ENCODE measurements around the gene RBMS2. TPM values are rescaled to one million over a fixed set of nuclear protein-coding genes. Genes with fewer than 3 reads are reported as not detected.
"Not testable (repeated sequence)": the region's sequence is repeated elsewhere in the genome, so short reads cannot be mapped to it uniquely, and the experiment has no call there.

RBMS2 gene
- total RNA-seq, 6 donors from 2014 or later: 43.0 to 113 (median 78.4) TPM

DNA sequence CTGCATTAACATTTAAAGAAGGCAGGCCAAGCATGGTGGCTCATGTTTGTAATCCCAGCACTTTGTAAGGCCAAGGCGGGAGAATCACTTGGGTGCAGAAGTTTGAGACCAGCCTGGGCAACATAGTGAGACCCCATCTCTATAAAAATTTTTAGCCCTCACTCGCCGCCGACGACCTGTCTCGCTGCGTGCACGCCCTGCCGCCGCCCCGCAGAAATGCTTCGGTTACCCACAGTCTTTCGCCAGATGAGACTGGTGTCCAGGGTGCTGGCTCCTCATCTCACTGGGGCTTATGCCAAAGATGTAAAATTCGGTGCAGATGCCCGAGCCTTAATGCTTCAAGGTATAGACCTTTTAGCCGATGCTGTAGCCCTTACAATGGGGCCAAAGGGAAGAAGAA, 10.8 kb upstream of the RBMS2 start:
- DNase-seq: peak in 1 of 2 donors; percentile 60
- no peak for ATAC-seq (ENCODE audit: low FRiP score in 2 of 2)
- WGBS, 2 donors: 92 to 95% methylated on average over 16 of the region's 16 CpGs

DNA sequence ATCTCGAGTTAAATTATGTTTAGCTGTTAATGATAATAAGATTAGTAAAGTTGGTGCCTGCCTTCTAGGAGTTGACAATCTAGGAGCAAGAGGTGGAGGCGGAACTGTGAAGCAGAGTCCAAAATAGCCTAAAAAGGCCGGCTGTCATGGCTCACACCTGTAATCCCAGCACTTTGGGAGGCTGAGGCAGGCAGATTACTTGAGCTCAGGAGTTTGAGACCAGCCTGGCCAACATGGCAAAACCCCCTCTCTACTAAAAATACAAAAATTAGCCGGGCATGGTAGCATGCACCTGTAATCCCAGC, 7.7 kb upstream of the RBMS2 start:
- not testable (repeated sequence) for H3K36me3 ChIP-seq; DNase-seq; ATAC-seq (ENCODE audit: low FRiP score in 2 of 2); H3K4me3 ChIP-seq; H3K9me3 ChIP-seq; H3K27me3 ChIP-seq
- H3K4me1 ChIP-seq: peaks cover 14 to 16% (median 15%) of the 10 kb centered on the region in 4 donors
- TF ChIP-seq, protein P1, sequence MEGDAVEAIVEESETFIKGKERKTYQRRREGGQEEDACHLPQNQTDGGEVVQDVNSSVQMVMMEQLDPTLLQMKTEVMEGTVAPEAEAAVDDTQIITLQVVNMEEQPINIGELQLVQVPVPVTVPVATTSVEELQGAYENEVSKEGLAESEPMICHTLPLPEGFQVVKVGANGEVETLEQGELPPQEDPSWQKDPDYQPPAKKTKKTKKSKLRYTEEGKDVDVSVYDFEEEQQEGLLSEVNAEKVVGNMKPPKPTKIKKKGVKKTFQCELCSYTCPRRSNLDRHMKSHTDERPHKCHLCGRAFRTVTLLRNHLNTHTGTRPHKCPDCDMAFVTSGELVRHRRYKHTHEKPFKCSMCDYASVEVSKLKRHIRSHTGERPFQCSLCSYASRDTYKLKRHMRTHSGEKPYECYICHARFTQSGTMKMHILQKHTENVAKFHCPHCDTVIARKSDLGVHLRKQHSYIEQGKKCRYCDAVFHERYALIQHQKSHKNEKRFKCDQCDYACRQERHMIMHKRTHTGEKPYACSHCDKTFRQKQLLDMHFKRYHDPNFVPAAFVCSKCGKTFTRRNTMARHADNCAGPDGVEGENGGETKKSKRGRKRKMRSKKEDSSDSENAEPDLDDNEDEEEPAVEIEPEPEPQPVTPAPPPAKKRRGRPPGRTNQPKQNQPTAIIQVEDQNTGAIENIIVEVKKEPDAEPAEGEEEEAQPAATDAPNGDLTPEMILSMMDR (IDR thresholded peaks at IDR 0.05): peak in 1 of 6 experiments; percentile 14
- peak overlapping the region in 3 of 4 donors; percentile 8 to 45 (median 19) for H3K27ac ChIP-seq
- 53 to 68% methylated on average over 4 of the region's 4 CpGs for WGBS, 2 donors

More for the DNA sequence above, 10.8 kb upstream of the RBMS2 start:
- Histone ChIP-seq H3K27me3 (no peaks in the 10 kb centered on the region), H3K9me3 (no peaks in the 10 kb centered on the region), H3K36me3 (no peaks in the 10 kb centered on the region), H3K27ac (no peak overlapping the region), H3K4me3 (no peak overlapping the region), H3K4me1 (peaks cover 4 to 5% (median 4%) of the 10 kb centered on the region in 4 donors)
- TF ChIP-seq POLR2AphosphoS5 (IDR thresholded peaks at IDR 0.05) (no peak), EP300 (IDR thresholded peaks at IDR 0.05) (no peak), POLR2A (IDR thresholded peaks at IDR 0.05) (no peak)
- TF ChIP-seq, protein P1 (IDR thresholded peaks at IDR 0.05): no peak

DNA sequence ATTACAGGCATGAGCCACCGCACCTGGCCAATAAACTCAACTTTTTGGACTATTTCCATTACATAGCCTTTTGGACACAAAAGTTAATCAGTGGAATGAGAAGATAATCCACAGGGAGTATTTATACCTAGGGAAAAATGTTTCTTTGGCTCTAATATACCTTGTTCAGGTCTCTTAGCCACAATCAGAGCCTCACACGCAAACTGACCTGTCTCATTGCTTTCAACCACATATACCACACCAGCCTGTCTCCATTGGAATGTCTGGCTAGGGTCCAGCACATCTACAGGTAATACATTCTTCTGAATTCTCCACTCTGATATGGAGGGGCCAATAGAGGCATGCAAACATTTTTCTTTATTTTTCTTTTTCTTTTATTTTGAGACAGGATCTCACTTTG, 3.8 kb upstream of the RBMS2 start:
- no peaks in the 10 kb centered on the region for H3K27me3 ChIP-seq
- H3K9me3 ChIP-seq: no peaks in the 10 kb centered on the region
- 78 to 80% methylated on average over 2 of the region's 2 CpGs for WGBS, 2 donors
- H3K27ac ChIP-seq: peak overlapping the region in 2 of 4 donors; percentile 91 to 94
- H3K36me3 ChIP-seq: no peaks in the 10 kb centered on the region
- DNase-seq: no peak
- no peak overlapping the region for H3K4me3 ChIP-seq
- TF ChIP-seq EP300 (IDR thresholded peaks at IDR 0.05) (no peak), POLR2AphosphoS5 (IDR thresholded peaks at IDR 0.05) (no peak), POLR2A (IDR thresholded peaks at IDR 0.05) (no peak)
- TF ChIP-seq, protein P1 (IDR thresholded peaks at IDR 0.05): no peak
- H3K4me1 ChIP-seq: peaks cover 31 to 37% (median 34%) of the 10 kb centered on the region in 4 donors
- ATAC-seq (ENCODE audit: low FRiP score in 2 of 2): no peak

DNA sequence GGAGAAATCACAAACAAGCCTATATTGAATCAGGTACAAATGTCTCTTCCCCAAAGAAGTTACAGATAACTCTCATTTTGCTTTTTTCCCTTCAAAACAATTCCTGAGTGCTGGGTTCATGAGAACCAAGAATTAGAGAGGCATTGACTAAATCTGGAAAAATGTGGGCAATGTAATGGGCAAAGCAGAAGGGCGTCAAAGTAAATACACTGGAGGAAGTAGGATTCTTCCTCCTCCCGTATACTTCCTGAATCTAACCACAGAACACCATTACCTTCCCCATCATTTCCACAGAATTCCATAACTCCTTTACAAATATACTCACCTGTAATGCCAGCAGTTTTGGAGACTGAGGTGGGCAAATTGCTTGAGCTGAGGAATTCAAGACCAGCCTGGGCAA, 3.0 kb upstream of the RBMS2 start:
- no peak for DNase-seq
- Histone ChIP-seq H3K4me1 (peaks cover 31 to 44% (median 34%) of the 10 kb centered on the region in 4 donors), H3K4me3 (no peak overlapping the region), H3K27me3 (no peaks in the 10 kb centered on the region), H3K36me3 (no peaks in the 10 kb centered on the region), H3K9me3 (no peaks in the 10 kb centered on the region), H3K27ac (peak overlapping the region; percentile 84 to 94 (median 88))
- no peak for ATAC-seq (ENCODE audit: low FRiP score in 2 of 2)
- TF ChIP-seq POLR2A (IDR thresholded peaks at IDR 0.05) (no peak), EP300 (IDR thresholded peaks at IDR 0.05) (no peak), POLR2AphosphoS5 (IDR thresholded peaks at IDR 0.05) (no peak)
- TF ChIP-seq, protein P1 (IDR thresholded peaks at IDR 0.05): no peak
- WGBS, 2 donors: 11 to 15% methylated on average over 2 of the region's 2 CpGs

DNA sequence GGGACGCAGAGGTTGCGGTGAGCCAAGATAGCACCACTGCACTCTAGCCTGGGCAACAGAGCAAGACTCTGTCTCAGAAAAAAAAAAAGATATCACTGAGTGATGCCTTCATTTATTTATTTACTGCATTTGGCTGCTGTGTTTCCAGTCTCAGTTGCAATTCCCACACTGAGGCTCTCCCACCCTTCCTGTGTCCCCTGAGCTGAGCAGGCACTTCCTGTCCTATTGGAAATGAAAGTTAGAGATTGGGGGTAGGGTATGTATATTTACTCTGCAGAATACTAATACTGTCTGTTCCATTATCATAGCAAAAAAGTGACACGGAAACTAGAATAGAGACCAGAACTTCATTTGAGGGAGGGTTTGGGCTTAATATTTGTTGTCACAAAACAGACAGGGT, 1.6 kb upstream of the RBMS2 start:
- H3K4me3 ChIP-seq: peak overlapping the region in 3 of 4 donors; percentile 53 to 61 (median 54)
- ATAC-seq (ENCODE audit: low FRiP score in 2 of 2) (no peak), DNase-seq (no peak)
- no peaks in the 10 kb centered on the region for H3K27me3 ChIP-seq
- TF ChIP-seq, protein P1 (IDR thresholded peaks at IDR 0.05): no peak
- TF ChIP-seq EP300 (IDR thresholded peaks at IDR 0.05): peak; percentile 71 to 97 (median 90)
- peak in 1 of 4 donors; percentile 31 for TF ChIP-seq POLR2A (IDR thresholded peaks at IDR 0.05)
- TF ChIP-seq POLR2AphosphoS5 (IDR thresholded peaks at IDR 0.05): peak; percentile 88 to 89
- H3K4me1 ChIP-seq: peaks cover 31 to 54% (median 34%) of the 10 kb centered on the region in 4 donors
- H3K36me3 ChIP-seq: no peaks in the 10 kb centered on the region
- 60 to 74% methylated on average over 3 of the region's 3 CpGs for WGBS, 2 donors
- H3K9me3 ChIP-seq: no peaks in the 10 kb centered on the region
- H3K27ac ChIP-seq: peak overlapping the region; percentile 84 to 94 (median 88)

Measured in upper lobe of left lung (tissue), 6 donors.